HepG2 (cell line): ENCODE results near the gene MIDN. TPM values are rescaled to one million over a fixed set of nuclear protein-coding genes. Genes with fewer than 3 reads are reported as not detected.

Source experiments
- HMG20A ChIP-seq: IDR thresholded peaks from 2 replicates; pipeline ENCODE4 v1.6.1; 2016; ENCODE audit warnings: borderline replicate concordance
- HOXA7 ChIP-seq: sonication (generic); formaldehyde crosslinking; IDR thresholded peaks from 2 replicates; pipeline ENCODE4 v1.8.1; 2022; ENCODE audit warnings: mild to moderate bottlenecking, missing genetic modification reagents, moderate library complexity
- JUNB ChIP-seq: sonication (generic); formaldehyde crosslinking; IDR thresholded peaks from 2 replicates; pipeline ENCODE4 v1.8.0; 2022; ENCODE audit warnings: missing genetic modification reagents, mild to moderate bottlenecking, borderline replicate concordance
- NFAT5 ChIP-seq: sonication (generic); formaldehyde crosslinking; IDR thresholded peaks from 2 replicates; pipeline ENCODE4 v1.4.0; 2020; ENCODE audit warnings: missing genetic modification reagents
- RAD21 ChIP-seq: fragments of 450-650 bp; formaldehyde crosslinking; IDR thresholded peaks from 2 replicates; pipeline ENCODE4 v1.5.0; 2020; ENCODE audit warnings: mild to moderate bottlenecking
- YY1 ChIP-seq: IDR thresholded peaks from 2 replicates; pipeline ENCODE4 v1.6.1; 2011; ENCODE audit warnings: low read length, low read depth, moderate library complexity, mild to moderate bottlenecking; ENCODE audit not compliant: insufficient read depth, insufficient replicate concordance
- ZNF343 ChIP-seq: sonication (generic); formaldehyde crosslinking; IDR thresholded peaks from 2 replicates; pipeline ENCODE4 v1.4.0; 2020; ENCODE audit warnings: mild to moderate bottlenecking, missing genetic modification reagents
- ZNF530 ChIP-seq: sonication (generic); formaldehyde crosslinking; IDR thresholded peaks from 2 replicates; pipeline ENCODE4 v1.5.0; 2020; ENCODE audit warnings: low read depth, mild to moderate bottlenecking, missing genetic modification reagents
- ZNF557 ChIP-seq: sonication (generic); formaldehyde crosslinking; IDR thresholded peaks from 2 replicates; pipeline ENCODE4 v1.4.0; 2020; ENCODE audit warnings: missing genetic modification reagents
- ZSCAN29 ChIP-seq: sonication (generic); formaldehyde crosslinking; conservative IDR thresholded peaks from 2 replicates; pipeline ENCODE4 v1.4.0; 2020; ENCODE audit warnings: mild to moderate bottlenecking, missing genetic modification reagents
- ZSCAN5A ChIP-seq: sonication (generic); formaldehyde crosslinking; IDR thresholded peaks from 2 replicates; pipeline ENCODE4 v1.8.0; 2022; ENCODE audit warnings: mild to moderate bottlenecking, missing genetic modification reagents, borderline replicate concordance
- polyA plus RNA-seq, 8 experiments: library from polyadenylated mRNA; depleted of rRNA in 3 of 8; stranded (reverse) in 7 of 8; unstranded in 1 of 8; fragments of >200 nt; fragmentation: Illumina TruSeq in 4 of 8; extraction: Trizol in 4 of 8; gene quantifications; 2 replicates each; pipeline versions ENCODE4 v1.2.1 to v1.2.3, GENCODE V29; 2011 to 2016; ENCODE audit warnings: low read depth in 4 of 8, missing spikeins in 1 of 8, mixed read lengths in 1 of 8; ENCODE audit not compliant: insufficient read depth in 1 of 8
- total RNA-seq, 5 experiments: library from RNA; depleted of rRNA; stranded (reverse); fragments of >200 nt; fragmentation: Illumina TruSeq; extraction: Trizol; gene quantifications; 2 replicates each; pipeline ENCODE4 v1.2.3, GENCODE V29; 2016; ENCODE audit warnings: low read depth in 1 of 5
- TF ChIP-seq, protein P1 (sequence below): sonication (generic); formaldehyde crosslinking; IDR thresholded peaks from 2 replicates; pipeline ENCODE4 v1.9.0; 2021; ENCODE audit warnings: mild to moderate bottlenecking, missing genetic modification reagents
- TF ChIP-seq, protein P2 (sequence below): sonication (generic); formaldehyde crosslinking; IDR thresholded peaks from 2 replicates; pipeline ENCODE4 v1.4.0; 2020; ENCODE audit warnings: missing genetic modification reagents, mild to moderate bottlenecking, borderline replicate concordance

Gene MIDN
- total and polyA plus RNA-seq, 2 of the 13 experiments (the other 11 are each of a cell fraction or from before 2014, with no cell fraction given), result 8.4 to 18.0 TPM

GRCh38 chr19:1252221-1252820 lies 3.9 kb downstream of the MIDN start (continued):
- no peak for TF ChIP-seq ZSCAN5A (CRISPR knock-in tag)
- TF ChIP-seq RAD21 (CRISPR knock-in tag), result no peak
- TF ChIP-seq, protein P1, sequence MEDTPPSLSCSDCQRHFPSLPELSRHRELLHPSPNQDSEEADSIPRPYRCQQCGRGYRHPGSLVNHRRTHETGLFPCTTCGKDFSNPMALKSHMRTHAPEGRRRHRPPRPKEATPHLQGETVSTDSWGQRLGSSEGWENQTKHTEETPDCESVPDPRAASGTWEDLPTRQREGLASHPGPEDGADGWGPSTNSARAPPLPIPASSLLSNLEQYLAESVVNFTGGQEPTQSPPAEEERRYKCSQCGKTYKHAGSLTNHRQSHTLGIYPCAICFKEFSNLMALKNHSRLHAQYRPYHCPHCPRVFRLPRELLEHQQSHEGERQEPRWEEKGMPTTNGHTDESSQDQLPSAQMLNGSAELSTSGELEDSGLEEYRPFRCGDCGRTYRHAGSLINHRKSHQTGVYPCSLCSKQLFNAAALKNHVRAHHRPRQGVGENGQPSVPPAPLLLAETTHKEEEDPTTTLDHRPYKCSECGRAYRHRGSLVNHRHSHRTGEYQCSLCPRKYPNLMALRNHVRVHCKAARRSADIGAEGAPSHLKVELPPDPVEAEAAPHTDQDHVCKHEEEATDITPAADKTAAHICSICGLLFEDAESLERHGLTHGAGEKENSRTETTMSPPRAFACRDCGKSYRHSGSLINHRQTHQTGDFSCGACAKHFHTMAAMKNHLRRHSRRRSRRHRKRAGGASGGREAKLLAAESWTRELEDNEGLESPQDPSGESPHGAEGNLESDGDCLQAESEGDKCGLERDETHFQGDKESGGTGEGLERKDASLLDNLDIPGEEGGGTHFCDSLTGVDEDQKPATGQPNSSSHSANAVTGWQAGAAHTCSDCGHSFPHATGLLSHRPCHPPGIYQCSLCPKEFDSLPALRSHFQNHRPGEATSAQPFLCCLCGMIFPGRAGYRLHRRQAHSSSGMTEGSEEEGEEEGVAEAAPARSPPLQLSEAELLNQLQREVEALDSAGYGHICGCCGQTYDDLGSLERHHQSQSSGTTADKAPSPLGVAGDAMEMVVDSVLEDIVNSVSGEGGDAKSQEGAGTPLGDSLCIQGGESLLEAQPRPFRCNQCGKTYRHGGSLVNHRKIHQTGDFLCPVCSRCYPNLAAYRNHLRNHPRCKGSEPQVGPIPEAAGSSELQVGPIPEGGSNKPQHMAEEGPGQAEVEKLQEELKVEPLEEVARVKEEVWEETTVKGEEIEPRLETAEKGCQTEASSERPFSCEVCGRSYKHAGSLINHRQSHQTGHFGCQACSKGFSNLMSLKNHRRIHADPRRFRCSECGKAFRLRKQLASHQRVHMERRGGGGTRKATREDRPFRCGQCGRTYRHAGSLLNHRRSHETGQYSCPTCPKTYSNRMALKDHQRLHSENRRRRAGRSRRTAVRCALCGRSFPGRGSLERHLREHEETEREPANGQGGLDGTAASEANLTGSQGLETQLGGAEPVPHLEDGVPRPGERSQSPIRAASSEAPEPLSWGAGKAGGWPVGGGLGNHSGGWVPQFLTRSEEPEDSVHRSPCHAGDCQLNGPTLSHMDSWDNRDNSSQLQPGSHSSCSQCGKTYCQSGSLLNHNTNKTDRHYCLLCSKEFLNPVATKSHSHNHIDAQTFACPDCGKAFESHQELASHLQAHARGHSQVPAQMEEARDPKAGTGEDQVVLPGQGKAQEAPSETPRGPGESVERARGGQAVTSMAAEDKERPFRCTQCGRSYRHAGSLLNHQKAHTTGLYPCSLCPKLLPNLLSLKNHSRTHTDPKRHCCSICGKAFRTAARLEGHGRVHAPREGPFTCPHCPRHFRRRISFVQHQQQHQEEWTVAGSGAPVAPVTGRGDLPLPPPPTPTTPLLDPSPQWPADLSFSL, result no peak
- no peak for TF ChIP-seq ZNF530 (CRISPR knock-in tag)
- TF ChIP-seq ZNF557 (CRISPR knock-in tag), result no peak
- no peak for TF ChIP-seq HOXA7 (CRISPR knock-in tag)
- TF ChIP-seq ZSCAN29 (CRISPR knock-in tag), result no peak
- no peak for TF ChIP-seq ZNF343 (CRISPR knock-in tag)
- TF ChIP-seq YY1, result no peak
- no peak for TF ChIP-seq JUNB (CRISPR knock-in tag)
- TF ChIP-seq HMG20A (CRISPR knock-in tag), result no peak
- TF ChIP-seq, protein P2, sequence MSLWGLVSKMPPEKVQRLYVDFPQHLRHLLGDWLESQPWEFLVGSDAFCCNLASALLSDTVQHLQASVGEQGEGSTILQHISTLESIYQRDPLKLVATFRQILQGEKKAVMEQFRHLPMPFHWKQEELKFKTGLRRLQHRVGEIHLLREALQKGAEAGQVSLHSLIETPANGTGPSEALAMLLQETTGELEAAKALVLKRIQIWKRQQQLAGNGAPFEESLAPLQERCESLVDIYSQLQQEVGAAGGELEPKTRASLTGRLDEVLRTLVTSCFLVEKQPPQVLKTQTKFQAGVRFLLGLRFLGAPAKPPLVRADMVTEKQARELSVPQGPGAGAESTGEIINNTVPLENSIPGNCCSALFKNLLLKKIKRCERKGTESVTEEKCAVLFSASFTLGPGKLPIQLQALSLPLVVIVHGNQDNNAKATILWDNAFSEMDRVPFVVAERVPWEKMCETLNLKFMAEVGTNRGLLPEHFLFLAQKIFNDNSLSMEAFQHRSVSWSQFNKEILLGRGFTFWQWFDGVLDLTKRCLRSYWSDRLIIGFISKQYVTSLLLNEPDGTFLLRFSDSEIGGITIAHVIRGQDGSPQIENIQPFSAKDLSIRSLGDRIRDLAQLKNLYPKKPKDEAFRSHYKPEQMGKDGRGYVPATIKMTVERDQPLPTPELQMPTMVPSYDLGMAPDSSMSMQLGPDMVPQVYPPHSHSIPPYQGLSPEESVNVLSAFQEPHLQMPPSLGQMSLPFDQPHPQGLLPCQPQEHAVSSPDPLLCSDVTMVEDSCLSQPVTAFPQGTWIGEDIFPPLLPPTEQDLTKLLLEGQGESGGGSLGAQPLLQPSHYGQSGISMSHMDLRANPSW (CRISPR knock-in tag), result no peak
- no peak for TF ChIP-seq NFAT5 (CRISPR knock-in tag)
